ENCODE results near the gene SBK3.
A peak's percentile ranks its signal among the peaks of the same experiment; 100 is the strongest.
"Not testable (repeated sequence)": the region's sequence is repeated elsewhere in the genome, so short reads cannot be mapped to it uniquely, and the experiment has no call there.

SBK3 gene

DNA sequence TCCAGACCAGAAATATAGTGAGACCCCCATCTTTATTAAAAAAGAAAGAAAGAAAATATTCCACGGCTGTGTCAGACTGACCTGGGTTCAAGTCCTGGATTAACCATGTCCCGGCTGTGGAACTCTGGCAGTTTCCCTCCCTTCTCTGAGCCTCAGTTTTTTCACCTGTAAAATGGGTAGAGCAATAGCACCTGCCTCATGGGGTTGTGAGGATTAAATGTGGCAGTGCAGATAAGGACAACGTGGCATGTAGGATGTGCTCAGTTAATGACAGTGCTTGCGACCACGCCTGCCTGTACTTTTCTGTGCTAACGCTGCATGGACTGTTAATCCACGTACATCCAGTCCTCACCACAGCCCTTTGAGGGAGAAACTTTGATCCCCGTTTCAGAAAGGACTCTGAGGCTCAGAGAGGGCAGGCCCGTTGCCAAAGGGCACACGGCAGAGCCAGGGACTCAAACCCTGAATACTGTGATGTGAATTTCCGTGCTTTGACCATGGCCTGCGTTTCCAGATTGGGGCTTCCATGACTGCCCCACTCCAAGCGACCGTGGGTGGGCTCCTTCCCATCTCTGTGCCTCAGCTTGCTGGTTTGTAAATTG is 24.6 kb downstream of the SBK3 start:
- DNase-seq: no peak

DNA sequence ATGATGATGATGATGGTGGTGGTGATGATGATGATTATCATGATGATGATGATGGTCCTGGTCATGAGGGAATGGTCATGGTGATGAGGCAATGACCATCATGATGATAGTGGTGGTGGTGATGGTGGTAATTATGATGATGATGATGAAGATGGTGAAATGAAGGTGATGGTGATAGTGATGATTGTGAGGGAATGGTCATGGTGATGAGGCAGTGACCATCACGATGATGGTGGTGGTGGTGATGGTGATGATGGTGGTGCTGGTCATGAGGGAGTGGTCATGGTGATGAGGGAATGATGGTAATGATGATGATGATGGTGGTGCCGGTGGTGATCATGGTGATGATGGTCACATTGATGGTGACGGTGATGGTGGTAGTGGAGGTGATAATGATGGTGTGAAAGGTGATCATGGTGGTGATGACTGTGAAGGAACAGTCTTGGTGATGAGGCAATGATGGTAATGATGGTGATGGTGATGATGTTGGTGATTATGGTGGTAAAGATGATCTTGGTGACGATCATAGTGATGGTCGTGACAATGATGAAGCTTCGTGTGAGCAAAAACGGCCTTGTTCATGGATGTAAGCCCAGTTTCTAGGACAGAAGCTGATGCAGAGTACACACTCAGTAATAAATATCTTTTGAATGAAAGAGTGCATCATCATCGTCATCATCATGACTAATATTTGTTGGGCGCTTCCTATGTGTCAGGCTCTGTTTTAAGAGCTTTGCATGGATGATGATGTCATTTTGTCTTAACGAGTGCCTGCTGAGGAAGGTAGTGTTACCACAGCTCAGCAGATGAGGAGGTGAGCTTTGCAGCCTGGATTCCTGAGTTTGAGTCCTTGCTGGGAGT is 25.7 kb downstream of the SBK3 start:
- DNase-seq: no peak

DNA sequence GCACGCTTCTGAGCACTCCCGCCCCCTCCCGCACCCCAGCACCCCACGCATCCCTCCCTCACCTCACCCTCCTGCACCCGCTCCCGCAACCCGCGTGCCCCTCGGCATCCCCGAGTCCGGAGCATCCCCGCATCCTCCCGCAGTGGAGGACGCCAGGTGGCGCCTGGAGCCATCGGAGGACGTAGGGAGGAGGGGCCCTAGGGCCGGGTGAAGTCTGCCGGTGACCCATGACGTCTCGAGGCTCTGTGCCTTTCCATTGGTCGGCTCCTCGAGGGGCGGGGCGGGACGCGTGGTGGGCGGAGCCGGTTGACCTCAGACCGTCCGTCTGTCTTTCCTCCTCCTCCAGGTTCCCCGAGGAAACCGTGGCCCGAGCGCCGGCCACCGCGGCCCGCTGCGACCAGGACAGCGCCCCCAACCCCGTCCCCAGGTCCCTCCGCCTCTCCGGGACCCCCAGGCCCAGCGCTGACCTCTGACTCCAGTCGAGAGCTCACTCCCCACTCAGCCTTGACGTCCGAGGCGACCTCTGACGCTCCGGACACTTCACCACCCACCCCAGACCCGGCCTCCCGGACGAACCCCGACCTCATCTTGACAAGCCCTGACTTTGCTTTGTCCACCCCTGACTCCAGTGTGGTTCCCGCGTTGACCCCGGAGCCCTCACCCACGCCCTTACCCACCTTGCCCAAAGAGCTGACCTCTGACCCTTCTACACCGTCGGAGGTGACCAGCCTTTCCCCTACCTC is 28.3 kb downstream of the SBK3 start:
- DNase-seq: peak; percentile 34 to 96 (median 87)

DNA sequence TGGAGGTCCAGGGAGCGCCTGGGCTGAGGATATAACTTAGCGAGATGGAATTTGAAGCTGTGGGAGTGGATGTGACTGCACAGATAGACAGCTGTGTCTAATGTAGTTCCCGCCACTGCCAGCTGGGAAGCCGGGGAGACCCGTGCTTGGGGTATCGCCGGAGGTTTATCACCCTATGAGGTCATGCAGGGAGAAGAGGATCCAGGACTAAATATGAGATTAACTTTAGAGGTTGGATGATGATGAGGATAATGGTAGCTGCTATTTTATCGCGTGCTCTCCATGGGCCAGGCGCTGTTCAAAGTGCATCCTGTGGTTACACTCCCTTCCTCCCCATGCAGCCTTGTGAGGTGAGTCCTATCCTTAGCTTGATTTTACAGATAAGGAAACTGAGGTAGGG is 37.2 kb downstream of the SBK3 start:
- no peak for DNase-seq

DNA sequence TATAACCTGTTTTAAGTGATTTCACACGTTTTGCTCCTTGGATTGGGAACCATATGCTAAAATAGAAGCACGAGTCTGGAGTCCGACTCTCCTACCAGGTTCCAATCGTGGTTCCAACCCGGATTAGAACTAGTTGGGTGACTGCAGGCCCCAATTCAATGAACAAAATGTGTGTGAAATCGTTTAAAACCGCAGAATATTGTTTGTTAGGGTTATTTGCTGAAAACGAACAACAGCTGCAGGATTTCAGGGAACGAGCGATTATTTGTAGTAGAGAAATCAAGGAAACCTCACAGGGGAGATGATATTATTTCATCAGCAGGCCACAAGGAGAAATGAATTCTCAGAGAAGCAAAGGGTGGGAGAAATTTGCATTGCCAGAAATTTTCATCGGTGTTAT is 40.4 kb downstream of the SBK3 start:
- DNase-seq: no peak

DNA sequence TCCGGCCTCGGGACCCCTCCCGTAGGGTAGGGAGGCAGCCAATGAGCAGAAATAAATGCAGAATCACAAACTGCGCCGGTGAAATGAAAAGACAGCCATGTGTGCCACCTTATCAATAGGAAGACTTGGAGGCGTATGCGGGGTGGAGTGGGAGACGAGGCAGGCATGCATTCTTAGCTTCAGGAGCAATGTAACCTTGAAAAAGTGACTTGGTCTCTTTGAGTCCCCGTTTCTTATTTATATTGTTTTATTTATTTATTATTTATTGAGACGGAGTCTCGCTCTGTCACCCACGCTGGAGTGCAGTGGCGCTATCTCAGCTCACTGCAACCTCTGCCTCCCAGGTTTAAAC is 41.1 kb downstream of the SBK3 start:
- DNase-seq: no peak

DNA sequence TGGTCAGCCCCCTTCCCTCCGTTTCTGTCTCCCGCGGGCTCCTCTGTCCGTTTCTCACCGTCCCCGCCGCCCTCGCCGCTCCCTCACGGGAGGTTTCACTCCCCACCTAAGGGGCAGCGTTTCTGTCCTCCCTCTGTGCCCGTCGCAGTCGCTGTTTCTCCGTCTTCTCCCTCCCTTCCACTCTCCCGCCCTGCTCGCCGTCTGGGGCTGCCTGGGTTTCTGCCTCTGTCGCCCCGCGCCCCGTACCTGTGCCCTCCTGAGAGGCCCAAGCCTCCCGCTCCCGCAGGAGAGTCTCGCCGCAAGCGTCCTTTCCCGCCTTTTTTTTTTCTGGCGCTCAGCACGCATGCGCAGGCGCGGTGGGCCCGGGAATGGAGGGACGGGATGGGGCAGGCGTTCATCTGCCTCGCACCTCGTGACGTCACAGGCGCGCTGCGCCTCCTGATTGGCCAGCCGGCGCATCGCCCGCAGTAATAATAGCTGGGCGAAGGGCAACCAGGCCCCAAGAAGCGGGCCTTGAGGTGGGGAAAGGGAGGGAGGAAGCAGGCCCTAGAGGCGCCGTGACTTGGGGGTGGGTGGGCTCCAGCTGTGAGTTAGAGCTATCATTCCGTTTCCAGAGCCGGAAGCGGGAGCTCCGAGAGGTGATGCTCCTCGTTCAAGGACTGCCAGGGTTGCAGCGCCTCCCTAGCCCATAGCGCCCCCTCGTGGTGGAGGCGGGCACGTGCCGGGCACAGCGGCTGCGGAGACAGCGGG is 41.7 kb downstream of the SBK3 start:
- peak; percentile 51 to 98 (median 92) for DNase-seq

DNA sequence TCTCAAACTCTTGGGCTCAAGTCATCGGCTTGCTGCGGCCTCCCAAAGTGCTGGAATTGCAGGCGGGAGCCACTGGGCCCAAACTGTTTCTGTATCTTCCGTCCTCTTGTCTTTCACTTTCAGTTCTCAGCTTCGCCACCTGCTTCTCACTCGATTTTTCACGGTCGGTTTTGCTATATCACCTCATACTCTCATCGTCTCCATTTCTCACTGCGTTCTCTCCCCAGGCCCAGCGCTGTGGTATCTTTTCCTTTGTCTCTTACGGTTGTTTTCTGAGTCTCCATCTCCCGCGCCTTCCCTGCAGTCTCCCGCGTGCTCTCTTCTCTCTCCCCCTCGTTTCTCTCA is 42.2 kb downstream of the SBK3 start:
- DNase-seq: no peak

DNA sequence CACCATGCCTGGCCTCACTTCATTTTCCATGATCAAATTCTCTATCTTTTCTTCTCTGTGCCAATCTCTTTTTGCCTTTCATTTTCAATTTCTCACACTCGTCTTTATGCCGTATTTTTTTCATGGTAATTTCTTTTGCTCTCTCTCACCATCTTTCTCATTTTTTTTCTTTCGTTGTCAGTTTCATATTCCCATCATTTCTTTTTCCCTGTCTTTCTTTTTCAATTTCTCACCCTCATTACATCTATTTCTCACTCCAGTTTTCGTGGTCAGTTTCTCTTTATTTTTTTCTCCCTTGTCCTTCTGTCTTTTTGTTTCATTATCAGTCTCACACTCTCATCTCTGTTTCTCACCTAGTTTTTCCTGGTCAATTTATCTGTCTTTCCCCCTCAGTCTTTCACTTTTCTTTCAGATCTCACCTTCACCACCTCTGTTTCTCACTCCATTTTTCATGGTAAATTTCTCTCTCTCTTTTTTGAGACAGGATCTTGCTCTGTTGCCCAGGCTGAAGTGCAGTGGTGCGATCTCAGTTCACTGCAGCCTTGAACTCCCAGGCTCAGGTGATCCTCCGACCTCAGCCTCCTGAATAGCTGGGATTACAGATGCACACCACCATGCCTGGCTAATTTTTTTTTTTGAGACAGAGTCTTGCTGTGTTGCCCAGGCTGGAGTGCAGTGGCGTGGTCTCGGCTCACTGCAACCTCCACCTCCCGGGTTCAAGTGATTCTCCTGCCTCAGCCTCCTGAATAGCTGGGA is 43.0 kb downstream of the SBK3 start:
- no peak for DNase-seq

DNA sequence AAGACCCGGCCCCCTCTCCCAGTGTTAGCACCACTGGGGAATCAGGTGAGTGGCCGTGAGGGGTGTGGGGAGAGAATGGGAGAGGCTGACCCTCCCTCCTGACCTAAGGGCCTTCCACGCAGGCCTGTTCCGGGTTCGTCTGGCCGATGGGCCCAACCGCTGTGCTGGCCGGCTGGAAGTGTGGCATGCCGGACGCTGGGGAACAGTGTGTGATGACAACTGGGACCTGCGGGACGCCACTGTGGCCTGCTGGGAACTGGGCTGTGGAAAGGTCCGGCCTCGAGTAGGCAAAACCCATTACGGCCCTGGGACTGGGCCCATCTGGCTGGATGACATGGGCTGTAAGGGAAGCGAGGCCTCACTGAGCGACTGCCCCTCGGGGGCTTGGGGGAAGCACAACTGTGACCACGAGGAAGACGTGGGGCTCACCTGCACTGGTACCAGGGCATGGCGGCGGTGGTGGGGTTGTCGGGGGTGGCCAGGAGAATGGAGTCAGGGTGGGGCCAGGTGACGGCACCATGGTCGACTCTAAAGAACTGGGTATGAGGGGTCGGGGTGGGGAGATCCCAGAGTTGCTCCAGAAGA is 44.9 kb downstream of the SBK3 start:
- DNase-seq: no peak

DNA sequence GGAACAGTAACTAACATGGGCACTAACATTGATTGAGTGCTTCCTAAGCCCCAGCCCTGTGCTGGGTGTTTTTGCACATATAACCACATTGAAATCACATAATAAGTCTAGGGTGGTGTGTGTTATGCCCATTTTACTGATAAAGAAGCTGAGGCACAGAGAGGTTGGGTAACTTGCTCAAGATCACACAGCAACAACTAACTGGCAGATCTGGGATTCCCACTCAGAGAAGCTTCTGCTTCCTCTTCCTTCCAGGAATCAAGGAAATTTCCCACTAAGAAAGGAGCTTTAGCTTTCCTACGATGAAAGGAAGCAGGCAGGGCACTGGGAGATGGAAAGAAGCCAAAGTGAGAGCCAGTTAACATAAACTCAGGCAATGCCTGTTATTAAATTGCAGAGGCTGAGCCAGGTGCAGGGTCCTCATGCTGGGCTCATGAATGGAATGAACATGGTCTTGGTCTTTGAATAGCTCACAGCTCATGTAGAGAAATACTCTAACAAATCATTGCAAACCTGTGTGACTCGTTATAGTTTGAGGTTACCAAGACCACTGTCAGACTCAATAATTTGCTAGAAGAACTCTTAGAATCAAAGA is 47.0 kb downstream of the SBK3 start:
- DNase-seq: no peak

DNA sequence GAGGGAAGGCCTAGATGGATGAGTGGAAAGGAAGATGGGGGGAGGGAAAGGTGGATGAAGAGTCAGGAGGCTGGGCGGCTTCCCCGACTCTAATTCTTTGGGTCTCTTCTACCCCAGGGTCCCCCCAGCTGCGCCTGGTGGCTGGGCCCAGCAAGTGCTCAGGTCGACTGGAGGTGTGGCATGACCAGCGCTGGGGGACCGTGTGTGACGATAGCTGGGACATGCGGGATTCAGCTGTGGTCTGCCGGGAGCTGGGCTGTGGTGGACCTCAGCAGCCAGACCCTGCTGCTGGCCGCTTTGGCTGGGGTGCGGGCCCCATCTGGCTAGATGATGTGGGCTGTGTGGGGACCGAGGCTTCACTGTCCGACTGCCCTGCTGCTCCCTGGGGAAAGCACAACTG is 47.6 kb downstream of the SBK3 start:
- no peak for DNase-seq

DNA sequence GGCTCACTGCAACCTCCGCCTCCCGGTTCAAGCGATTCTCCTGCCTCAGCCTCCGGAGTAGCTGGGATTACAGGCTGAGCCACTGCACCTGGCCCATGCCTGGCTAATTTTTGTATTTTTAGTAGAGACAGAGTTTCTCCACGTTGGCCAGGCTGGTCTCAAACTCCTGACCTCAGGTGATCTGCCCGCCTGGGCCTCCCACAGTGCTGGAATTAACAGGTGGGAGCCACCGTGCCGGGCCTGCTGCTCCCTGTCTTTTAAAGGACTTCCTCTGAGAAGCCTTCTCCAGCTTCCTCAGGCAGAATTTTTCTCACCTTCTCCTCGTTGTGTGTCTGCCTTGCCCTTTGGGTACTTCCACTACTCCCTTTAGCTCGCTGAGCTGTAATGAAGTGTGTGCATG is 48.5 kb downstream of the SBK3 start:
- not testable (repeated sequence) for DNase-seq

DNA sequence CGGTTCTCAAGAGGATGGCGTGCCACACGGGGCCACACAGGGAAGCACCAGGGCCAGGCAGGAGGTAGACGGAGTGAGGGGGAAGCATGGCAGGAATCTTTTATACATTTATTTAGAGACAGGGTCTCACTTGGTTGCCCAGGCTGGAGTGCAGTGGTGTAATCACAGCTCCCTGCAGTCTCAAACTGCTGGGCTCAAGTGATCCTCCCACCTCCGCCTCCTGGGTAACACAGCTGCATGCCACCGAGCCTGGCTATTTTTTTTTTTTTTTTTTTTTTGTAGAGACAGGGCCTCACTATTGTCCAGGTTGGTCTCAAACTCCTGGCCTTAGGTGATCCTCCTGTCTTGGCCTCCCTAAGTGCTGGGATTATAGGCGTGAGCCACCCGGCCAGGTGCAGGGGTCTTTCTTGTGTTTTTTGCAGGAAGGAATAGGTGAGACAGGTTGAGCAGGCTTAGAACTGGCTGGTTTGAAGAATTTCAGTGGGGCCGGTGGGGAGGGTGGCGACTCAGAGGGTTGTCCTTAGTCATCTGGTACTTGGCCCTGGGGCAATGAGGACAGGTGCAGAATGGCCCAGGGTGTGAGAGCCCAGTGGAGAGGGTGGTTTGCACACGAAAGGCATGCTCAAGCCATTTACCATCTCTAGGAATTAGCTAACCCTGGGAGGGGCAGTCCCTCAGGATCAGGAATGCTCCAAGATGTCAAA is 49.5 kb downstream of the SBK3 start:
- no peak for DNase-seq

DNA sequence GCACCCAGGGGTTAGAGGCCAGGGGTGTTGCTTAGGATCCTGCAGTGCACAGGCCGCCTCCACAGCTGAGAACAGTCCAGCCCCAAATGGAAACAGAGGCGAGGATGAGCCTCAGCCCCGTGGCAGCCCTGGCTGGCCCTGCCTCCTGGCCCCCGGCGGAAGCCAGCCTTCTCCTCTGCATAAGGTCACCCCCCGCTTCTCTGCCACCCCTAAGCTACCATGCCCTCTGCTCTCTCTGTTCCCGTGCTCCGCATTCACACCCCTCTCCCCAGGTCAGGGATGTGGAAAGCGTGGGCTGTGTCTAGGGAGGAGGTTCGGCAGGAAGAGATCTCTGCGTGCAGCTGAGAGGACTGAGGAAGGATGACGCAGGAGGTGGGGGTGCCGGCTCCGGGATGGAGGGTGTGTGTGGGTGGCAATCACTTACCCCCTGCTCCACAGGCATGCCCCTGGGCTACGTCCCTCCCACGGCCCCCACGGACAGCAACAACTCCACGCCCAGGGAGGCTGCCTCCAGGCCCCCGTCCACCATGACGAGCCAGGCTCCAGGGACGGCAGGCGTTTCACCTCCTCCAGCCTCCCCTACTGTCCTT is 51.1 kb downstream of the SBK3 start:
- peak in 1 of 58 donors; percentile 33 for DNase-seq

DNA sequence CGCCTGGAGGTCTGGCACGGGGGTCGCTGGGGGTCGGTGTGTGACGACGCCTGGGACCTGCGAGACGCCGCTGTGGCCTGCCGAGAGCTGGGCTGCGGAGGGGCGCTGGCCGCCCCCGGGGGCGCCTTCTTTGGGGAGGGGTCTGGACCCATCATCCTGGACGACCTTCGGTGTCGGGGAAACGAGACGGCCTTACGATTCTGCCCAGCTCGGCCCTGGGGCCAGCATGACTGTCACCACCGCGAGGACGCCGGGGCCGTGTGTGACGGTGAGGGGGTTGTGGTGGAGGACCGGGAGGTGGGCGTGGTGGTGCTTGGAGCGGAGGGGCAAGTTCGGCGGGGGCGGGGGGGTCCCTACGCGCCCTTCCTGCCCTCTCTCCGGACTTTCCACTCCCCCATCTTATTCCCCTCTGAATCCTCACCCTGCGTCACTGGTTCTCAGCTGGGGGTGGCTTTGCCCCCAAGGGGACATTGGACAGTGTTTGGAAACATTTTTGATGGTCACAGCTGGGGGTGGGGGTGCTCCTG is 51.6 kb downstream of the SBK3 start:
- no peak for DNase-seq

DNA sequence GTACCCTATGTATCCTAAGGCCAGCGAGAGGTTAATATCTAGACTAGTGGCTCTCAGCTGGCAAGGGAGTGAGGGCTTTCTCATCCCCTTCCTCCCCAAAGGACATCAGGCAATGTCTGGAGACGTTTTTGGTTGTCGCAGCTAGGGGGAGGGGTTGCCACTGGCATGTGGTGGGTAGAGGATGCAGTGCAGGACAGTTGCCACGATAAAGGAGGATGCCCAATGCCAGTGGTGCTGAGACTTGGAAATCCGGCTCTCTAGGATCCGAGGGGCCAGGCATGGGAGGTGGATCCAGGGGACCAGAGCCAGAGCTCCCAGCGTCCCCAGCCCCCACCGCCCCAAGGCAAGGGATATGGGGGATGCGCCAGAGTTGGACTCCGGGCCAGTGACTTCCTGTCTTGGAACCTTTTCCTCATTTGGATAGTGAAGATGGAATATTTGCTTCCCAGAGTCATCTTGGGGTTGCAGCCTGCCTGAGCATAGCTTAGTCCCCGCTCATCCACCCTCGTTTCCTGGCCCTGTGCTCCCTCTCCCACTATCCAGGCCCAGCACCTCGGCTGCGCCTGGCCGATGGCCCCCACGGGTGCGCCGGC is 52.2 kb downstream of the SBK3 start:
- DNase-seq: no peak

DNA sequence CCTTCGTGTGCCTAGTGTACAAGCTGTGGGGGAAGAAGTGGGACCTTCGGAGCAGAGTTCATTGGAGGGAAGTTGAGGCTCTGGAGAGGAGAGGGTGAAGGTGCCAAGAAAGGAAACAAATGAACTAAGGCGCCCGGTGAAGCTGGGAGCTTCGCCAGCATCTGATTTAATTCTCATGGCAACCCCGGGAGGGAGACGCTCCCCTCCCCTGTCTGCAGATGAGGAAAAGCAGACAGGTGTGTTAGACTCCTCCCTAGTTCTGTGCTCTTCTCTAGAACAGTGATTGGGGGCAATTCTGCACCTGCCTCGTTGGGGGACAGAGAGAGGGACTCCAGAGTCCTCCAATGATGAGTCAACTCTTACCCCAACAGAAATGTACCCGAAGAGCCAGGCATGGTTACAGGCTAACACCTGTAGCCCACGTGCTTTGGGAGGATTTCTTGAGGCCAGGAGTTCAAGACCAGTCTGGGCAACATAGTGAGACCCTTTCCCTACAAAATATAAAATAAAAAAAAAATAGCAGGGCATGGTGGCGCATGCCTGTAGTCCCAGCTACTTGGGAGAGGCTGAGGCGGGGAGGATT is 52.9 kb downstream of the SBK3 start:
- DNase-seq: no peak
